Subcutaneous adipose tissue (tissue), 4 donors: ENCODE results near the gene EPHB6. TPM values are rescaled to one million over a fixed set of nuclear protein-coding genes. Genes with fewer than 3 reads are reported as not detected.

Source experiments
- CTCF ChIP-seq: fragments of 450-650 bp; IDR thresholded peaks from one replicate; pipeline ENCODE4 v1.5.1; 2016; ENCODE audit warnings: low read depth, mild to moderate bottlenecking, control low read depth, antibody characterized with exemption, moderate library complexity
- total RNA-seq, 4 donors: library from RNA; depleted of rRNA; stranded (reverse); fragments of >200 nt; gene quantifications; one replicate each; pipeline ENCODE4 v1.1.0, GENCODE V29; 2016

EPHB6 gene
- total RNA-seq, 4 donors from 2014 or later = 5.1 to 20.3 (median 15.5) TPM

- TF ChIP-seq CTCF = no peak
Measured at GRCh38 chr7:142835487-142835886, 19.4 kb upstream of the EPHB6 start.

- no peak for TF ChIP-seq CTCF
Measured at GRCh38 chr7:142836426-142836825, 18.4 kb upstream of the EPHB6 start.

- TF ChIP-seq CTCF = no peak
Measured at GRCh38 chr7:142838461-142839213, 16.2 kb upstream of the EPHB6 start.

GRCh38 chr7:142842251-142842766 is 12.6 kb upstream of the EPHB6 start:
- no peak for TF ChIP-seq CTCF

GRCh38 chr7:142847353-142847752 is 7.5 kb upstream of the EPHB6 start:
- TF ChIP-seq CTCF = no peak

GRCh38 chr7:142851269-142851668 is 3.6 kb upstream of the EPHB6 start:
- no peak for TF ChIP-seq CTCF

- TF ChIP-seq CTCF = no peak
Measured at GRCh38 chr7:142851919-142852318, 3.0 kb upstream of the EPHB6 start.
